Measurements from ENCODE around the gene SLC45A3.
"Not testable (repeated sequence)": the region's sequence is repeated elsewhere in the genome, so short reads cannot be mapped to it uniquely, and the experiment has no call there.

The SLC45A3 gene, protein sequence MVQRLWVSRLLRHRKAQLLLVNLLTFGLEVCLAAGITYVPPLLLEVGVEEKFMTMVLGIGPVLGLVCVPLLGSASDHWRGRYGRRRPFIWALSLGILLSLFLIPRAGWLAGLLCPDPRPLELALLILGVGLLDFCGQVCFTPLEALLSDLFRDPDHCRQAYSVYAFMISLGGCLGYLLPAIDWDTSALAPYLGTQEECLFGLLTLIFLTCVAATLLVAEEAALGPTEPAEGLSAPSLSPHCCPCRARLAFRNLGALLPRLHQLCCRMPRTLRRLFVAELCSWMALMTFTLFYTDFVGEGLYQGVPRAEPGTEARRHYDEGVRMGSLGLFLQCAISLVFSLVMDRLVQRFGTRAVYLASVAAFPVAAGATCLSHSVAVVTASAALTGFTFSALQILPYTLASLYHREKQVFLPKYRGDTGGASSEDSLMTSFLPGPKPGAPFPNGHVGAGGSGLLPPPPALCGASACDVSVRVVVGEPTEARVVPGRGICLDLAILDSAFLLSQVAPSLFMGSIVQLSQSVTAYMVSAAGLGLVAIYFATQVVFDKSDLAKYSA

DNA sequence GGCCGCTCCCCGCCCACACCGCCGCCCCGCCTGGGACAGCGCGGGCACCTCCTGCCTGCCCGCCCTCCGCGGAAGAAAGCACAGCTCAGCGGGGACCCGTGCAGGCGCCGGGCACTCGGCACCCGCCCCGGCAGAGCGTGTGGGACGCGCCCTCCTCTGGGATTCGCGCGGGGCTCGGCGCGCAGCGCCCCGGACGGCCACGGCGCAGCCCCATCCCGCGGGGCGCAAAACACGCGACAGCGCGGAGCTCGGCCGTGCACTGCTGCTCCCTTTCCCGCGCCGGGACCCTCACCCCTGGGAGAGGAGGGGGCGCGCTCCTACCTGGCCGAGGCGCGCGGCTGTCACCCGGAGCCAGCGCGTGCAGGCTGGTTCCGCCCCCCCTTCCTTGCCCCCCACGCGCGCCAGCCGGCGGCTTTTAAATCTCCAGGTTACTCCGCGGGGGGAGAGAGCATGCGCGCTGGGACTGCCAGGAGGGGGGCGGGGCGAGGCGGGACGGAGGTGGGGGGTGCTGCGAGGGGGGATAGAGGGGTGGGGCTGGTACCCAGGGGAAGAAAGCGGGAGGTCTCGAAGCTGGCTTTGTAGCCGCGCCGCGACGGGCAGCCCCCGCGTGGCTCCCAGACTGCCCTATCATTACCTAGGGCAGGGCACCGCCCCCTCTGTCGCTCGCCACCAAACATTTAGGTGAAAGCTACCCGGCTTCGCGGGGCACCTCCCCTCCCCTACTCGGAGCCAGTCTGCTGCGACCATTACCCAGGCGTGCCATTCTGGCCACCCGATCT is at the start of gene SLC45A3:
SLC45A3 (minus strand) TSS at position 437 of the 779 bp plus-strand sequence. CDS start 15,853 bp downstream, outside the sequence.
- peak; percentile 68 for DNase-seq

DNA sequence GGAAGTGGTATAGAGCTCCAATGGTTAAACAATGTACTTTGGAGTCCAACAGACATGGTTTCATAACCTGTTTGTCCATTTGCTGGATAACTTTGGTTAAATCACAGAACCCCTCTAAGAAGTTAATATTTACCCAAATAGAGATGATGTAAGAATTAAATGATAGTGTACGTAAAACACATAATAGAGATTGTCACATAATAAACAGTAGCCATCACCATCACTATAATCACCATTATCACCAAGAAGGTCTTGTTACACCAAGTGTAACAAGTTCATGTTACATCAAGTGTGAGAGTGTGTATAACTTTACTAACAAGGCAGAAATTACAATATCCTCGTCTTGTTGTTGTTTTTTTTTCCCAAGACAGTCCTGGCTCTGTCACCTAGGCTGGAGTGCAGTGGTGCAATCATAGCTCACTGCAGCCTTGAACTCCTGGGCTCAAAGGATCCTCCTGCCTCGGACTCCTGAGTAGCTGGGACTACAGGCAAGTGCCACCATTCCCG is 46.4 kb upstream of the SLC45A3 start:
- DNase-seq: no peak

DNA sequence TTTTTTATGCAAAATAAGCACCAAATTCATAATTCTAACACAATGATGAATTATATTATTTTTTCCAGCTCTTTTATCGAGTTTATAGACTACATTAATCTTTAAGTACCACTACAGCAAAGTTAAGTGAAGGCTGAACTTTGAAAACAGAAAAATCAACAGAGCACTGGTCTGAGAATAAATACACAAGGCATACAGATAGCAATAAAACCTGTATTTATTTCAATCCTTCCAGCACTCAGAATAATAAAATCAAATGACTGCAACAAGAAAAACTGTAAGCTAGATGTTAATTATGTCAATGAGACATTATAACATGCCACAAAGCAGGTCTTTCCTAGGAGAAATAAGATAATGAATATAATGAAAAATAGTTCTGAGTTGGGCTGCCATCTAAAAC is 45.2 kb upstream of the SLC45A3 start:
- DNase-seq: no peak

DNA sequence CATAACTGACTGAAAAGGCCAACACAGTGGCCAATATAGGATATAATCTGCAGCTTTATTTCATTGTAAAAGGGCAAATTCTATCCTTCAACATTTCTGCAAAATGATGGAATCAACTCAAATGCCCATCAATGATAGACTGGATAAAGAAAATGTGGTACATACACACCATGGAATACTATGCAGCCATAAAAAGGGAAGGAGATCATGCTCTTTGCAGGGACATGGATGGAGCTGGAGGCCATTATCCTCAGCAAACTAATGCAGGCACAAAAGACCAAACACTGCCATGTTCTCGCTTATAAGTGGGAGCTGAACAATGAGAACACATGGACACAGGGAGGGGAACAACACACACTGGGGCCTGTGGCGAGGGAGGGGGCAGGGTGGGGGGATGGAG is 40.4 kb upstream of the SLC45A3 start:
- DNase-seq: not testable (repeated sequence)

DNA sequence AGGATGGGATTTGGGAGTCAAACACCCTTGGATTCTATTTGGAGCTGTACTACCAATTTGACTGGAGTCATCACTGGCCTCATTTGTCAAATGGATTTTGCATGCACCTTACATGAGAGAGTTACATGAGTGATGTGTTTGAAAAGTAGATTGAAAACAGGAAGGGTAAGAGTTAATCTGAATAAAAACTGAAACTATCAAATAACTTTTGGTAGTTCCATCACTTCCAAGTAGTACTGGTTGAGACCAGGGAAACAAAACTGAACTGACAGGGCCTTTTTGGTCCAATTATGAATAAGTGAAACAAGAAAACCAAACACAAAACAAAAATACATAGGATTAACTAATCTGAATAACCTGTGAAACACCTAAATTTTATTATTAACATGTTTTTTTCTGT is 39.5 kb upstream of the SLC45A3 start:
- no peak for DNase-seq

DNA sequence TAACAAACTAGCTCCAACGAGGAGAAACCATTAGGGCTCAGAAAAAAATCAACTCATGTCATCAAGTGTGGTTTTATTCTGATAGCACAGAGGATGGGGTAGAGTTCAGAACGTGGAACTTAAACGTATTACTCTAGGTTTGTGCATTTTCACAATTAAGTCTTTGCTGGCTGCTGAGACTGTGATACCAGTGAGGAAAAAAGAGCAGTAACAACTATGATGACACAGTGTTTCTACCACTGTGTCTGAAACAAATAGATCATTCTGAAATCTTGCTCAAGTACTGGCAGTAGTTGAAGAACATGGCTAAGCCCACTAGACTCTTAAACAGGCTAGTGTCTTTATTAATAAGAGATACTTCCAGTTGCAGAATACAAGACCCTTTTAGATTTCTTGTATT is 38.7 kb upstream of the SLC45A3 start:
- no peak for DNase-seq

DNA sequence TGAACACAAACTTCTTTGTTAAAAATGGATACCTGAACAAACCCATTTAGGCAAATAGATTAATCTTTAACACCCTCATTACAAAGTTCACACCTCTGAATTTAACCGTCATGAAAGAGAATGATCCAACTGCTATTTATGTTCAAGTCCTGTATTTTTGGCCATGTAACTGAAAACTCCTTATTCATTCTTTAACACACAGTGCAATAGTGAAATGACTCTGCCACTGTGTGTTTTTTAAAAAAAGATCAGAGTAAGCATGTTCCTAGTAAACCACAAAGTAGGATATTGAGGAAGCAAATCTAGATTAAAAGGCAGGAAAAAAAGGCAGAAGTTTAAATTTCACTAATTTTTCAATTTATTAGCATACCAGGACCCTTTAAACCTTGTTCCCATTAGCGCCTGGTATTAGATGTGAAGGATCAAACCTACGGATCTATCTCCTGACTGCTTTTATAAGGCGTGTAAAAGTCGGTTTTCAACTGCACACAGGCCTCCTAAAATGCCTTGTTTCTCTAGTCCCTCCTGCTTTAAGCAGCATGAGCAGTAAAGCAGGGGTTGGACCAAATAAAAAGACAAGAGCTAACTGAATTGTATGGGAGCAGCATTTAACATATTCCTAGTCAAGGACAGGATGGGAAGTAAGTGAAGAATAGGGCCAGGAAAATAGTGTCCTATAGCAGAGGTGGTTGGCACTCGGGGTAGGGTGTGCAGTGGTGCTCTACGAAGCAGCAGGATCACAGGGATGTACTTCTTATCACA is 36.2 kb upstream of the SLC45A3 start:
- DNase-seq: no peak

DNA sequence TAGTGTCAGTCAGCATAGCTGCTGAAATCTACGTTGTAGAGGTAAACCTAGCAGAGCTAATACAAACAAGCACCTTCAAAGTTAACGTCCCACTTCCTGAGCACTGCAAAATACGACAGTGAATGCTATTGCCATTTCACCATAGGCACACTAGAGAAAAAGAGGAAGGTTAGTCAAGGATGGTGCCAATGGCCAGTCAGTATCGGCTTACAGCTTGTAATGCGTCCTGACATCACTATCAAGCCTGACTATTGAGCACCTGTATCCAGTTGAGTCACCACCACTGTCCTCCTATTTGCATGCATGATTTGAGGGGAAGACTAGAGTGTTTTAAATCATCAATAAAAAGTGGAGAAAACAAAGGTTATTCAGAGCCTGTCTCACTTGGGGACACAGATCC is 35.3 kb upstream of the SLC45A3 start:
- DNase-seq: peak; percentile 38

DNA sequence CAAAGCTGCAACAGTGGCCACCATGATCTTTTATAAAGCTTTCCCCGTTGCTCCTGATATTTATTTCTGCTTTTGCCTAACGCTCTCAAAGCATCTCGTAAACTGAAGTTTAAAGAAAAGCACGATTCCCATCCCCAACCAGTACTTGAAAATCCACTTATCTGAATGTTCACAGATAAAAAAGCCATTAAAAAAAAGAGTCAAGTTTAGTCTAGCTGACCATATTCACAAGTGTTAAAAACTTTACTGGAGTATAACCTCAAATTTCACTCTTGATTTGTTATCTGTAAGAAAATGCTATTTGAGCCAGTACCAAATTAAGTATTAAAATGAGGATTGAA is 34.6 kb upstream of the SLC45A3 start:
- no peak for DNase-seq

DNA sequence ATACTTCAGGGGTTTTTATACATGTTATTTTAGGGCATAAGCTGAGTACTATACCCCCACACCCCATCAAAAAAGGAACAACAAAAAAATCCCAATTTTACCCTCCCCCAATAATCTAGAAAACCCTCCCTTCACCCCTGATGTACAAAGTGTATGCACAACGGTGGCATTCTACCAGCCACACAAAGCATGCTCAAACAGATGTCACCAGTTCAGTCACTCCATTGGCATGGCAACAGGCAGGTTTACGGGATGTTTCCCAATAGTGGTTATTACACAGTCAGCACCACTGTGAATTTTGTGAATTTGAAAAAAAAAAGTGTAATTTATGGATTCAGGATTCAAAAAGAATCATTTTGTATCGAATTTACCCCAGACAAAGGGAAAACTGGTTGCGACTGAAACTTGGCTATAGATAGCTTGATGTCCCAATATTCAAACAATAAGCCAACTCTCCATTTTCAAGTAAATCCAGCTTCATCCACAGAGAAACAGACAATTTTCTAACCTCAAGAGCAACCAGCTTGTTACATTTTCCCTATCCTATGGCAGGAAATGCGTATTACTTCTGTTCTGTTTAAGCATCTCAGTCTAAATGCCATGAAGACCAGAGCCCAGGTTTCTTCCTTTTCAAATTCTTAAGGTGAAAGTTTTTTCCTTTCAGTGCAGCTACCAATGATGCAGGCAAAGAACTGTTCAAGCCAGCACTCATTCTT is 34.0 kb upstream of the SLC45A3 start:
- peak; percentile 30 for DNase-seq

DNA sequence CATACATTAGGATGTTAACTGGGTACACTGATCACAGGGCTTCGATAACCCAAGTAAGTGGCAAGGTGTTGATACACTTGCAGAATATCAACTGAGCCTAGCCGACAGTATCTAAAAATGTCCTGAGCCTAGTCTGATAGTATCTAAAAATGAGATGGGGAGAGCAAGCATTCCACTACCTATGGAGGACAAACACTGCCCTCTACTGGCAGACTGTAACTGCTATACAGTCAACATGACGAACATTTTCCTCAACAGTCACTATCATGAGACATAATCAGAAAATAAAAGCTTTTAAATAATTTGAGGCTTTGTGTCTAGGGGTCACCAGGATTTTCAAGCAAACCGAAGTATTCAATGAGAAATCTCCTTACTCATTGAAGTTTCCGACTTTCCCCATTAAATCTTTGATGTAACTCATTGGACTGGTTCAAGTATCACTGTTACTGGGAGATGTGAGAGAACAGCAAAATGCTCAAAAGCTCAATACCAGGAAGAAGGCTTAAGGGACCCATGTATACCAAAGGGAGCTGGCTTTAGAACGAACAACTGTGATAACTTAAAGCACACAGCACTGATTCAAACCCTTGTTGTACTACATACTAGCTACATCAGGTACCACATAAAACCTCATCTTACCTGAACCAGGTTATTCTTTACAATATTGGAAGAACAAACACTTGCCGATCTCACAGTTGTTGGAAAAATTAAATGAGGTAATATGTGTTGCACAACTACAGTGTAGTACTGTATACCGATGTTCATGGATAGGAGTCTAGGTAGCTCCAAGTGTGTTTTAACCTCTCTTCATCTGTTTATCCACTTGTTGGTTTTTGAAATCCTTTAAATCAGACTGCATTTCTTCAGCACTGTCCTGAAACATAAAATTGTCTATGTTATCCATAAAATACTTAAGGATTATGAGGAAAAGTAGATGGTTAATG is 31.1 kb upstream of the SLC45A3 start:
- peak; percentile 98 for DNase-seq

DNA sequence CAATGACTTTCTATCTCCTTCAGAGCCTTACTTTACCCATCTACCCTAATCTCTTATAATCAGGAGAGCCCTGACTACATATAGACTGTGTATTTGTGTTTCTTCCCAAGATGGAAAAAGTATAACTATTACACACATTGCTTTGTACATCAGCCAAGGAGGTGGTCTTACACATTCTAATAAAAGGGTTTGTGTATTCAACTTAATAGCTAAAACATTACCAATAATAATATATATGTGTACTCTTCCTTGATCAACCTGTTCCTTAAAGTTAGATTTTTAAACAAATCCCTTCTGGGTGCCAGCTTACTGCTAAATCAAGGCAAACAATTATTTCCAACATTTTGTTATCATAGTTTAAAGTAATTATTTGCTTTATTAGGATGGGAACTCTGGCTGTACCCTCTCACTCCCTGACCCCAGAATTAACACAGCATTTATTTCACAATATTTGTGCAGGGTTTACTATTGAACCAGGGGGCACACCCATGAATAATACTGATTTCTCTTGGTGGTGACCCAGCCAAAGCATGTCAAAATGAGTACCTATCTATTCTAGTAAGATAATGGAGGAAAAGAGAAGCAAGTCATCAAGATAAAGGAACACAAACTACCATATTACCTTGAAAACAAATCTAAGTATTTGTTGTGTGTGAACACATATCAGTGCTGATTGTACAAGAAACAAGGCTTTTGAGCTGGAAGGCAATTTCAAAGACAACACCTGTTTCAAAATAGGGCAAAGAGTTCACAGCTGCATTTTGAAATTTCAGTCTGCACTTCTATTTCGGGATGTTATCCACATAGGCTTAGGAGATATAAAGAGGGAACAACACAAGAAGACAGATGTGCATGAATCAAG is 30.1 kb upstream of the SLC45A3 start:
- DNase-seq: no peak

DNA sequence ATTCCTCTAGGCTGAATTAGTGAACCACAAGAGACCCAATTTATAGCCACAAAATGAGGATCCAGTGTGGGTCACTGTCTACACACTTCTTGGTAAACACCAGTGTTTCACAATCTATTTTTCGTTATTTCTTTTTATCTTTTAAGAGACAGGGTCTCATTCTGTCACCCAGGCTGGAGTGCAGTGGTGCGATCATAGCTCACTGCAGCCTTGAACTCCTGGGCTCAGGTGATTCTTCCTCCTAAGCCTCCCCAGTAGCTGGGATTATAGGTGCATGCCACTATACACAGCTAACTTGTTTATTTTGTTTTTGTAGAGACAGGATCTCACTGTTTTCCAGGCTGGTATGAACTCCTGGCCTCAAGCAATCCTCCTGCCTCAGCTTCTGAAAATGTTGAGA is 29.3 kb upstream of the SLC45A3 start:
- peak; percentile 36 for DNase-seq

DNA sequence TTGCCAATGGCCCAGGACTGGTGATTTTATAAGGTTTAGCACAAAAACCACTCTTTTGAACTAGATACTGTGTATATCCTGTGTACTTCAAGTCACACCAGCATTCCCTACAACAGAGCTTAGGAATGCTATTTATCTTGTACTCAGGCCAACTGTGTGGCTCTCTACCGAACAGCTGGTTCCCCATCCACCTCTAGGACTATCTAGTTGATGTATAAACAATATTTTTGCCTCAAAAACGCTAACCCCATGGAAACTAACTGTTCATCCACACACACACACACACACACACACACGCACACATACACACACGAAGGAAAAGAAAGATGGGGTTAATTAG is 28.7 kb upstream of the SLC45A3 start:
- no peak for DNase-seq

DNA sequence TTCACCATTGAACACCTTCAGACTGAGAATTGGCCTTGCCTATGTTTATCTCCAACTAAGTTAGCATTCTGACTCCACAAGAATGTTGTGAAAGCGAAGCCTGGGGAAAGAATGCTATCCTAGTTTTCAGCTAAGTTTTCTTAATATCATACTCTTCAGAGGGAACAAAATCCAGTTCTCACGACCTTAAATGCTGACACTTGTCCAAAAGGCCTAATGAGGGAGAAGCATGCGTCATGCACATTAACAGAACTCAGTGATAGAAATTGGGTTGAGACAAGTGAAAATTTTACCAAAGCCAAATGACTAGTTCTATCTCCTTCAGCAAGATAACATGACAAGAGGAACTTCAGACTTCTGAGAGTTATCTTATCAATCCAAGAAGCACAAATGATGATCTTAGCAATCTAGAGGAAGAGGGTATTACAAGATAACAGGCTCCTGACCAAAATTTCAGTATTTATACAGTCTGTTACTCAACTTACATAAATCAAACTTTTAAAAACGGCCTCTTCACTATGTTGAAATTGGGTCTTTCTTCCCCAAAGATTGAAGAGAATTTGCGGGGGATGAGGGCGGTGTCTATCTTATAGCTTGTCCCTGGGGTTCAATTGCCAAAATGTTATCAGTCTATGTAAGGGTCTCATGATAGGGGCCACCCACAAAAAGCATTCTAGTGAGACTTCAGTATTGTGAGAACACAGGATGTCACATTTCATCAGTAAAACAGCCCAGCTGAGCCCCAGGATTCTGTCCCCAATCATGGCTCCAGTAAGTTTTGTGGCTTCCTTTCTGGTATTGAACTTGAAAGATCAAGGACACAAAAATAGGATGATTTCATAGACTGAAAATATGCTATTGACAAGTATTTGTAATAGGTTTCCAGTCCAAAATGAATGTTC is 26.5 kb upstream of the SLC45A3 start:
- DNase-seq: peak; percentile 80

DNA sequence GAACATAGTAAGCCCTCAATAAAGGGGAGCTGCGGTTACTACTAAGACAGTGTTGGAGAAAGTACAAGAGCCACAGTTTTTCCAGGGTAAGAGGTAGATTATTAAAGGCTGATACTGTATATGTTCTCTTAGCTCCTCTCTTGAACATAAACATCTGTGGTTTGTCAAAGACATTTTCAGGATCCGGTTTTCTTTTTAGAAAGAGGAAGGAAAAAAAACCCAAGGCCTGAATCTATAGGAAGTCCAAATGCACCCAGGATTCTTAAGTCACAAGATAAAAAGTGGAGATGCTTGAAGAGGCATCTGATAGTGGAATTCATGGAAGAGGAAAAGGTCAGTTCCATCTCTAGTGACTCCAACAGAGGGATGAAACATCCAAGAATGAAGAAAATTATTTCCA is 24.6 kb upstream of the SLC45A3 start:
- no peak for DNase-seq

DNA sequence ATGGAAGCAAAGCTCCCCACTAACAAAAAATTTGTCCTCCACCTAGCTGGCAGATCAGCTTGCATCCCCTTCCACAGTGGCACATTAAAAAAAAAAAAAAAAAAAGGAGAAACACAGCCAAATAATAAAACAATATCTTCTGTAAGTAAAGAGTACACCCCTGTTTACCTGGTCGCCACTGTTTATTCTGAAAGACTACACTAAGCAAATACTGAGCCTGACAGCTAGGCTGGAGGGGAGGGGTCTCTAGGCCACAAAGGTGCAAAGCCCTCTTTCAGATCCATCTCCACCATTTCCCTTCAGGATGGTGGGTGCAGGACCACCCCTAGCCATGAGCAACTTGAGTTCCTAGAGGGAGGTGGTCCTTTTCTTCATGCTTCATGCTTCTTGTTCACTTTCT is 22.8 kb upstream of the SLC45A3 start:
- DNase-seq: no peak

DNA sequence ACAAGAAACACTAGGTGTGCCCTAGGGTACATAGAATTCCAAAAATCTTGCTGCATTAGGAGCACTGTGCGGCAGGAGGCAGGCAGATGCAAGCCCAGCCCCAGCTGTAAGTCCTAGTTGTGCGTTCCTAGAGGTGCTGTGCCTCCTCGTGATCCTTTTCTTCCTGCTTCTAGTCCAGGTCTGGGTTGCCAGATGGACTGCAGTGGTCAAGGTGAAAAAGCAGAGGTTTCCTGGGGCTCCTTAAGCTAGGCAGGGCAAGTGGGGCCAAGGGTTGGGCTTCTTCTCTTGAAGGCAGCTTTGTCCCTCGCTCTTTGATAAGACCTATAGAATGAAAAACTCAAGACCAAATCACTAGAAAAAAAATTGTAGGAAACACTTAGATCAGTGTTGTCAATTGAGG is 21.6 kb upstream of the SLC45A3 start:
- DNase-seq: no peak

DNA sequence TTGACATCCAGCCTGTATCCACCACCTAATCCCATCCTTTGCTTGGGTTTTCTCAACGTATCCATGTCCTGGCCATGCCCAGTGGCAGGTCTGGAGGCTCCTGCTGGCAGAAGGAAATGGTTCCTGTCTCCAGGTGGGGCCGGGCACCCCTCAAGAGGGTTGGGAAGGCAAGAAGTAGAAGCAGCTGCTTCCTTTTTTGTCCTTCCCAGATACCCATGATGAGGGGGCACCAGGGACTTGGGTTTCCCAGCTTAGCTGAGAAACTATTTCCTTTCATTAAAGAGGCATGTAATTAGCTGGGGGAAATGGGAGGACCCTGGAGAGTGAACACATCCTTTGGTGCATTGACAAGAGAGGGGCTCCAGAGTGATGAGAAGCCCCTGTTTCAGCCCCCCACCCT is 21.1 kb upstream of the SLC45A3 start:
- no peak for DNase-seq
